Activated CD4-positive, alpha-beta T cell treated with anti-CD3 and anti-CD28 coated beads, Interleukin-2, amount 10 ng/mL, durations not matched to agents 7 days and 5 days (primary cell): Measurements from ENCODE around the gene ATG13. TPM values are rescaled to one million over a fixed set of nuclear protein-coding genes. Genes with fewer than 3 reads are reported as not detected.
"Not testable (repeated sequence)": the region's sequence is repeated elsewhere in the genome, so short reads cannot be mapped to it uniquely, and the experiment has no call there.

ENCODE experiments used
- CTCF ChIA-PET: fragments of 350-600 bp; sonication (Branson Sonifier 250); formaldehyde crosslinking; loops from one replicate; lab custom pipeline; 2021; ENCODE audit warnings: antibody characterized with exemption; lab: Charles Lee
- POLR2A ChIA-PET: fragments of 350-600 bp; sonication (Branson Sonifier 250); formaldehyde crosslinking; loops from one replicate; lab custom pipeline; 2021; ENCODE audit warnings: antibody characterized with exemption; lab: Charles Lee
- DNase-seq: peaks from one replicate; pipeline ENCODE4 v3.0.0-alpha.2; 2020
- H3K27ac Mint-ChIP-seq: one replicate; pipeline ENCODE4 v1.8.0; 2021; ENCODE audit warnings: mild to moderate bottlenecking, moderate library complexity, mixed read lengths
- H3K27me3 Mint-ChIP-seq: one replicate; pipeline ENCODE4 v1.8.0; 2021; ENCODE audit warnings: mixed read lengths
- H3K36me3 Mint-ChIP-seq: one replicate; pipeline ENCODE4 v1.8.0; 2021; ENCODE audit warnings: low read depth, mixed read lengths
- H3K4me1 Mint-ChIP-seq: one replicate; pipeline ENCODE4 v1.8.0; 2021; ENCODE audit warnings: mixed read lengths
- H3K4me3 Mint-ChIP-seq: one replicate; pipeline ENCODE4 v1.8.0; 2021; ENCODE audit warnings: mild to moderate bottlenecking, moderate library complexity, mixed read lengths
- H3K9me3 Mint-ChIP-seq: one replicate; pipeline ENCODE4 v1.8.0; 2021; ENCODE audit warnings: mixed read lengths
- total RNA-seq, 2 experiments: library from RNA; stranded (reverse); gene quantifications; one replicate each; pipeline ENCODE4 v1.2.3, GENCODE V29; 2021

The ATG13 gene
- total RNA-seq: 10 to 100 TPM; 56.8 to 62.1 TPM

DNA sequence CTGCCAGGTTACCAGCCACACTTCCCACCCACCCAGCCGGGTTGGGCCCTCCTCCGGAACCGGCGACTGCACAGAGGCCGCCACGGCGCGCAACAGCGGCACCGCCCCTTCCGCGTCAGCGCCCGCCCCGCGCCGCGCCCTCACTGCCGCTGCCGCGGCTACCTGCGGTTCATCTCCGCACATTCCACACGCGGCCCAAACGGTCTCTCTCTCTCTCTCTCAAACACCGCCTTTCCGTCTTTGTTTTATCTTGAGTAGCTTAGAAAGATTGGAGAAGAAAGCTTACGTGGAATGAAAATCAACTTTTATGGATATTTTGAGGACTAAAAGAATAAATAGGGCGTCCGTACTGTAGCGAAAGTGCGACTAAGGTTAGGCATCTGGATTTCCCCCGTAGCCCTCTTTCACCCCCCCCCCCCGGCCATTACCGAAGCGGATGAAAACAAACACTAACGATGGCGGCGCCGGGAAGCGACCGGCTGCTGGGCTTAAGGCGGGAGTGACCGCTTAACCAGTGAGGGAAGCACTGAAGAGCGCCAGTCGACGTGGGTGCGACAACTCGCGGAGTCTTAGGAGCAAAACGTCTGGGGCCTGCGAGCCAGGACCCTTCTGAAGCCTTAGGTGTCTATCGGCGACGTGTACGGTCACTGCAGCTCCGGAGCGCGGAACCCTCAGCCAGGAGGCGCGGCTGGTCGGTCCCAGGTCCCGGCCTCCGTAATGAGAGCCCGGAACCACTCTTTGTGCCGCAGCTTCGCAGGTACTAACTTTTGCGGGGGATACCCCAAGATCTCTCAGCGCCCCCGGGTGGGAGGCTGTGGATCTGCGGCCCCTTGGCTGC is at the start of gene ATG13, which contains the start of gene HARBI1:
Gene ATG13, plus strand, starts transcription at position 420 of the 838 bp plus-strand sequence. CDS start 26,739 bp downstream, outside the sequence.
Gene HARBI1, minus strand, starts transcription at position 94 of the 838 bp plus-strand sequence. CDS start 990 bp downstream, outside the sequence.
- CTCF ChIA-PET: interaction anchor here (0.5 to 2.6 kb wide), 14 partner anchors 10 to 907 kb away, joined by 3 to 8 read pairs (median 4); partner anchors contain the start of gene AMBRA1

DNA sequence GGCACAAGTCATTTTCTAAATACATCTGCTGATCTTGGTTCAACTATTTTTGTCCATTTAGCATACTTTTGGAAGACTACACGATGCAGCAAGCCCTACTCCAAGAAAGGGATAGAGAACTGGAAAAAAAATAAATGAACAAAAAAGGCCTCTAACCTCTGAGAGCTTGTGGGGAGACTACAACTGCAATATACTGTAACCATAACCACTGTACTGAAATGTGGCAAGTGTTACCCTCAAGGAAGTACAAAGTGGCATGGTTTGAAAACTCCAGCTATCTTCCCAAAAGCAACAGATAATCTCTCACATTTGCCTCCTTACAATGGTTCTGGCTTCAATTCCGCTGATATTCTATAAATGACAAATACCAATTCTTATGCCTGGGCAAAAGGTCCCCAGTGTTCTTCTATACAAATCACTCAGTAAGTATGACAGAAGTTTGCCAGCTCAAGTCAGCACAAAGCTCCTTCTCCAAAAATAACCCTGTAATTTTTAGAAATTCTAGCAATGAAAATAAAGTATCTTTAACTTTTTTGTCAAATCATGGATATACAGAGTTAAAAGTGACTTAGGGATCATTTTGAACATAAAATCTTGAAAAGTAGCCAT is 46.5 kb upstream of the ATG13 start:
- ChIA-PET POLR2A (interaction anchor here (0.6 to 0.7 kb wide), 2 partner anchors 37 to 1002 kb away, joined by 3 read pairs; no protein-coding TSS in a partner anchor), CTCF (interaction anchor here (0.7 to 0.8 kb wide), 3 partner anchors 15 to 55 kb away, joined by 3 read pairs; no protein-coding TSS in a partner anchor)
- peaks cover 11% of the 10 kb centered on the region for H3K36me3 Mint-ChIP-seq
- no peaks in the 10 kb centered on the region for H3K9me3 Mint-ChIP-seq
- no peaks in the 10 kb centered on the region for H3K27me3 Mint-ChIP-seq
- no peak overlapping the region for H3K4me3 Mint-ChIP-seq
- H3K27ac Mint-ChIP-seq: no peak overlapping the region
- H3K4me1 Mint-ChIP-seq: peaks cover 23% of the 10 kb centered on the region
- DNase-seq: no peak

More for the DNA sequence above, at the start of gene ATG13, which contains the start of gene HARBI1:
- peak within 1 kb of the TSS; percentile 89 for H3K4me3 Mint-ChIP-seq
- peak; percentile 93 for DNase-seq
- H3K27ac Mint-ChIP-seq: peak within 1 kb of the TSS; percentile 100
- POLR2A ChIA-PET: interaction anchor here (0.6 to 0.7 kb wide), 3 partner anchors 256 to 1181 kb away, joined by 3 to 4 read pairs (median 3); no protein-coding TSS in a partner anchor
- H3K27me3 Mint-ChIP-seq: no peaks in the 10 kb centered on the region
- peaks cover 46% of the 10 kb centered on the region for H3K4me1 Mint-ChIP-seq
- peaks cover 18% of the 10 kb centered on the region for H3K36me3 Mint-ChIP-seq
- H3K9me3 Mint-ChIP-seq: no peaks in the 10 kb centered on the region

DNA sequence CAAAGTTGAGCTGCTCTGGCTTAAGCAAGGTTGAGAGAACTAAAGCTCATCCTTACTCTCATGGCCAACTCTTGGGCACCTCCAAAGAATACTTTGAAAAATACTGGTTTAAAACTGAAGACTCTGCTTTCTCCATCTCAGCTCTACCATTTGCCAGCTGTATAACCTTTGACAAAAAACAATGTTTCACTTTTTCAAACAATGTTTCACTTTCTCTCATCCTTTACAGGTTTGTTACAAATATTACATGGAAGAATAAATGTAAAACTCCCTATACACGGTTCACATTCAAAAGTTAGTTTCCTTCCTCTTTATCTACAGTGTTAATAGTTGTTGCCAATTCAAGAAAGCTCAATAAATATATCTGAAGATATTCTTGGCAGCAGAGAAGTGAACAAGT is 42.7 kb upstream of the ATG13 start:
- POLR2A ChIA-PET: interaction anchor here (1.1 to 1.2 kb wide), 2 partner anchors 13 to 19 kb away, joined by 5 to 6 read pairs; partner anchors contain the start of gene AMBRA1
- no peaks in the 10 kb centered on the region for H3K27me3 Mint-ChIP-seq
- H3K4me1 Mint-ChIP-seq: peaks cover 31% of the 10 kb centered on the region
- DNase-seq: no peak
- H3K27ac Mint-ChIP-seq: no peak overlapping the region
- H3K36me3 Mint-ChIP-seq: peaks cover 15% of the 10 kb centered on the region
- CTCF ChIA-PET: interaction anchor here (0.6 to 1.3 kb wide), 4 partner anchors 9 to 220 kb away, joined by 3 to 5 read pairs (median 4); no protein-coding TSS in a partner anchor
- no peak overlapping the region for H3K4me3 Mint-ChIP-seq
- H3K9me3 Mint-ChIP-seq: no peaks in the 10 kb centered on the region

DNA sequence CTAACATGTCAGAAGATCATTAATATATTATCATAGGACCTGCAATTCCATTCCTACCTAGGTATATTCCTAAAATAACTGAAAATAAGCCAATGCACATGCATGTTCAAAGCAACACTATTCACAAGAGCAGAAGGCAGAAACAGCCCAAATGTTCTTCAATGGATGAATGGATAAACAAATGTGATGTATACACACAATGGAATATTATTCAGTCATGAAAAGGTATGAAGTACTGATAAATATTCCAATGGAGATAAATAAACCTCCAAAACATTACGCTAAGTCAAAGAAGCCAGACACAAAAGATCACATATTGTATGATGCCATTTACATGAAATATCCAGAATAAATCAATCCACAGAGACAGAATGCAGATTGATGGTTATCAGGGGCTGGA is 40.3 kb upstream of the ATG13 start:
- H3K27me3 Mint-ChIP-seq: no peaks in the 10 kb centered on the region
- H3K4me1 Mint-ChIP-seq: peaks cover 29% of the 10 kb centered on the region
- no peak overlapping the region for H3K4me3 Mint-ChIP-seq
- no peak overlapping the region for H3K27ac Mint-ChIP-seq
- ChIA-PET POLR2A (no interaction called here), CTCF (no interaction called here)
- DNase-seq: no peak
- H3K9me3 Mint-ChIP-seq: no peaks in the 10 kb centered on the region
- peaks cover 23% of the 10 kb centered on the region for H3K36me3 Mint-ChIP-seq

DNA sequence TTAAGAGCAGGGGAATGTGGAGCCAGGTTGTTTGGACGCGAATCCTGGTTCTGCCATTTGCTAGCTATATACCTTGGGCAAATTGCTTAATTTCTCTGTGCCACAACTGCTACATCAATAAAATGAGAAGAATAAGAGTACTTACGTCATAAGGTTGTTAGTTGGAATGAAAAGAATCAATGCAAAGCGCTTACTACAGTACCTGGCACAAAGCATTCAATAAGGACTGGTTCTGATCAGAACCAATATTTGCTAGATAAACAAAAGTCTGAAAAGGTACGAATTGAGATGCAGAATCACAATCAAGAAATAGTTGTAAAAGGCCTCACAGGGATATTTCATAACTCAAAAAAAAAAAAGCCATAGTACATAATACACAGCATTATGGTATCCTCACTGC is 34.8 kb upstream of the ATG13 start:
- Mint-ChIP-seq H3K9me3 (peaks cover 2% of the 10 kb centered on the region), H3K4me1 (peaks cover 11% of the 10 kb centered on the region), H3K27ac (no peak overlapping the region), H3K27me3 (no peaks in the 10 kb centered on the region), H3K4me3 (no peak overlapping the region), H3K36me3 (peaks cover 20% of the 10 kb centered on the region)
- CTCF ChIA-PET: interaction anchor here (1.4 kb wide), 1 partner anchor 35 kb away, joined by 3 read pairs; the partner anchor contains the start of gene ATG13
- POLR2A ChIA-PET: no interaction called here
- DNase-seq: no peak

DNA sequence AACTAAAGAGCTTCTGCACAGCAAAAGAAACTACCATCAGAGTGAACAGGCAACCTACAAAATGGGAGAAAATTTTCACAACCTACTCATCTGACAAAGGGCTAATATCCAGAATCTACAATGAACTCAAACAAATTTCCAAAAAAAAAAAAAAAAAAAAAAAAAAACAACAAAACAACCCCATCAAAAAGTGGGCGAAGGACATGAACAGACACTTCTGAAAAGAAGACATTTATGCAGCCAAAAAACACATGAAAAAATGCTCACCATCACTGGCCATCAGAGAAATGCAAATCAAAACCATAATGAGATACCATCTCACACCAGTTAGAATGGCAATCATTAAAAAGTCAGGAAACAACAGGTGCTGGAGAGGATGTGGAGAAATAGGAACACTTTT is 33.8 kb upstream of the ATG13 start:
- Mint-ChIP-seq H3K36me3 (peaks cover 24% of the 10 kb centered on the region), H3K4me1 (peaks cover 17% of the 10 kb centered on the region)
- CTCF ChIA-PET, H3K9me3 Mint-ChIP-seq, POLR2A ChIA-PET, H3K27me3 Mint-ChIP-seq, H3K27ac Mint-ChIP-seq, H3K4me3 Mint-ChIP-seq, DNase-seq: not testable (repeated sequence)

DNA sequence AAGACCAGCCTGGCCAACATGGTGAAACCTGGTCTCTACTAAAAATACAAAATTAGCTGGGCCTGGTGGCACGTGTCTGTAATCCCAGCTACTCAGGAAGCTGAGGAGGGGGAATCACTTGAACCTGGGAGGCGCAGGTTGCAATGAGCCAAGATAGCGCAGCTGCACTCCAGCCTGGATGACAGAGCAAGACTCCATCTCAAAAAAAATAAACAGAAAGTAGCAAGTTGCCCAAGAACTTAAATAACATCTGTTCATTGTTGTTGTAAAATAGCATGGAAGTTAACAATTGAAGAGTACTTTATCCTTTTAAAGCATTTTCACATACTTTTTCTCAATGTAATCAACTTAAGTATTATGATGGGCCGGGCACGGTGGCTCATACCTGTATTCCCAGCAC is 29.2 kb upstream of the ATG13 start:
- Mint-ChIP-seq H3K9me3 (no peaks in the 10 kb centered on the region), H3K27ac (no peak overlapping the region), H3K4me3 (no peak overlapping the region), H3K27me3 (no peaks in the 10 kb centered on the region), H3K4me1 (peaks cover 40% of the 10 kb centered on the region), H3K36me3 (peaks cover 22% of the 10 kb centered on the region)
- ChIA-PET POLR2A (no interaction called here), CTCF (interaction anchor here (1.1 to 1.2 kb wide), 2 partner anchors 10 to 13 kb away, joined by 3 read pairs; no protein-coding TSS in a partner anchor)
- DNase-seq: no peak

DNA sequence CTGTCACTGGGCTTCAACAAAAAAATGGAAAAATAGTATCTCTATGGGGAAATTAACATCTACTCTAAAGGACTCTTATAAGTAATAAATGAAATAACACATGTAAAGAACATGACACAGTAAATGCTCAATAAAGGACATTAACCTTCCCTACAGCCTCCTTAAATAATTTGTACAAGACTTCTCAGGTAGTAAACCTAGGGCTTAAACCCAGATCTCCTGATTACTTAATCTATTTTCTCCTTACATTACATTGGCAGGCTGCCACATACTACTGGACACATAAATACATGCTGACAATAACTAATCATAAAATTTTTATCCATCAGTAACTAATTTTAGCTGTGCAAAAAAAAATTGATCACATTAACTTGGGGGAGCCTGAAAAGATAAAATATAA is 28.4 kb upstream of the ATG13 start:
- Mint-ChIP-seq H3K9me3 (no peaks in the 10 kb centered on the region), H3K27ac (no peak overlapping the region), H3K27me3 (no peaks in the 10 kb centered on the region), H3K36me3 (peaks cover 24% of the 10 kb centered on the region), H3K4me3 (no peak overlapping the region), H3K4me1 (peaks cover 44% of the 10 kb centered on the region)
- POLR2A ChIA-PET: no interaction called here
- DNase-seq: no peak
- CTCF ChIA-PET: interaction anchor here (1.1 to 1.2 kb wide), 2 partner anchors 9 to 14 kb away, joined by 3 read pairs; no protein-coding TSS in a partner anchor

DNA sequence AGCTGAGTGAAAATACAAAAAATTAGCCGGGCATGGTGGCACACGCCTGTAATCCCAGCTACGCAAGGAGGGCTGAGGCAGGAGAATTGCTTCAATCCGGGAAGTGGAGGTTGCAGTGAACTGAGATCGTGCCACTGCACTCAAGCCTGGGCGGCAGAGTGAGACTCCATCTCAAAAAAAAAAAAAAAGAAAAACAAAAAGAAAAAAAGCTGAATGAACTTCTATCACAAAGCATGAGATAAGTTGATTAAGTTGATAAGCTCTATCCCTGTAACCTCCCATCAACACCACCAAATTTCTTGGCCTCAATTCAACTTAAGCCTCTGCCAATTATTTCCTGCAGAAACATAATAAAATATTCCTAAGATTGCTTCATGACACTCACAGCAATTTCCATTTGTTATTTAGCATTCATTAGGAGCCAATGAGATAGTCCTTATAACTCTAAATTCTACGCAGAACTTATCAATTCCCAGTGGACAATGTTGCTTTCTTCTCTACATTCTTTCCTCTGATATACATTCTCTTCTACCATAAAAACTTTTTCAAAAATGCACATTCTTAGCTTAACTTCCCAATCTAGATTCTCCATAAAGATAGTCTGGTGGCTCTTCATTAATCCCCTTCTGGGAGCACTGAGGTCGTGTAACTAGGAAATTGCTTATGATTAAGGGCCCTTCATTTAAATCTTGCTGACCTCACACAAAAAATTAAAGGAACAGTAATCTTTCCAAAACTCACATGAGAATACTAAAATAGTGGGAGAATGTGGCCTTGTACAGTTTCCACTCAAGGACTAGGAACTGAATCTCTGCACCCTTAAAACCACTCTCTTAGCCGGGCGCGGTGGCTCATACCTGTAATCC is 26.4 kb upstream of the ATG13 start:
- Mint-ChIP-seq H3K4me1 (peaks cover 52% of the 10 kb centered on the region), H3K9me3 (peaks cover 4% of the 10 kb centered on the region), H3K36me3 (peaks cover 27% of the 10 kb centered on the region), H3K4me3 (peak overlapping the region; percentile 19), H3K27ac (no peak overlapping the region), H3K27me3 (no peaks in the 10 kb centered on the region)
- ChIA-PET POLR2A (no interaction called here), CTCF (interaction anchor here (0.5 to 2.3 kb wide), 5 partner anchors 30 to 714 kb away, joined by 3 to 8 read pairs (median 4); no protein-coding TSS in a partner anchor)
- no peak for DNase-seq

DNA sequence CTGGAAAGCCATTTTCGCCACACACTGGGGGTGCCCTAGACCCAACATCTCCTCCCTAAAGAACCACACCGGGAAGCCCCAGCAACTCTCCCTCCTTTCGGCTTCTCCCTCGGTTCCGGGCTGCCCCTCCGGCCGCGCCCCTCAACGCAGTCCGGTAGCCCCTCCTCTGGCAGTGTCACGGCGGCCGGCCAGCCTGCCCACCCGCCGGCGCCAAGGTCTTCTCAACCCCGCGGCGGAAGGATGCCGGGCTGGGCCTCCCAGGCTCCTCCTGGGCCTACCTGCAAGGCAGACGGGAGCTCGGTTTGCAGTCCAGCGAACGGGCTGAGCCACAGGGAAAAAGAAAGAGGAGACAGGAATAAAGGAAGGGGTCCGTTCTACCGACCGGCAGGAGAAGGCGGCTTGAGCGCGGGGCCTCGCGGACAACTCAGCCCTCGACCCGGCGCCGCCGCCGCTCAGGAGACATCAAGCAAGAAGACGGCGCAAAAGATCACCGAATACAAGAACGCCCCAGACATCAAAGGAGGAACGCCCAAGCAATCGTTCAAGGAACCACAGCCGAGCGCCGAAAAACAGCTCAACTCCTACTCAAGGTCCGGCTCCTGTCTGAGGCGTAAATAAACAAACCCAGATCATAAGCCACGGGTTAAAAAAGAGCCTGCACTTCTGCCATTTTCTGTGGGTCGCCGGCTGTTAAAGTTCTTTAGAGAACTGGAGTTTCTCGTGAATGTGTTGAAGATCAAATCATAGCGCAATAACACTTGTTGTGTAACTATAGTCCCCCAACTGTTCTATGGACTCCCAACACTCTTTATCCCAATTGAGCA is 23.6 kb upstream of the ATG13 start, which contains the start of gene AMBRA1:
Gene AMBRA1, minus strand, starts transcription at position 474 of the 824 bp plus-strand sequence. CDS start 45,643 bp downstream, outside the sequence.
- peaks cover 18% of the 10 kb centered on the region for H3K36me3 Mint-ChIP-seq
- peak within 1 kb of the TSS; percentile 92 for H3K27ac Mint-ChIP-seq
- no peaks in the 10 kb centered on the region for H3K27me3 Mint-ChIP-seq
- H3K9me3 Mint-ChIP-seq: peaks cover 4% of the 10 kb centered on the region
- peak; percentile 89 for DNase-seq
- H3K4me1 Mint-ChIP-seq: peaks cover 51% of the 10 kb centered on the region
- peak within 1 kb of the TSS; percentile 91 for H3K4me3 Mint-ChIP-seq
- ChIA-PET CTCF (interaction anchor here (0.8 to 1.2 kb wide), 5 partner anchors 18 to 354 kb away, joined by 3 to 6 read pairs (median 3); no protein-coding TSS in a partner anchor), POLR2A (interaction anchor here (0.6 to 1.0 kb wide), 3 partner anchors 19 to 271 kb away, joined by 4 to 5 read pairs (median 5); no protein-coding TSS in a partner anchor)

DNA sequence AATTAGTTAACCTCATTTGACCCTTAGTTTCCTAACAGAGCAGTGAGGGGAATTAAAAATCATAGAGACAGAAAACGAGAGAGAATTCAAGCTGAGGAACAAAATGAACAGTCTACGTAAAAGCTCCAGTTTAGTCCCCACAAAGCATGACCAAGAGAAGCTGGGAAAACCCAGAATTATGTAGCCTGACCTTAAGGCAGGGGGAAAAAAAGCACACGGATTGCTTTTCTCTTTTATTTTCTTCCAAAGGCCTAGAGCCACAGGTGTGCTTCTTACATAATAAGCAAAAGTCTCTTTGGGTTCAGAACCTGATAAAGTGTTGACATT is 23.0 kb upstream of the ATG13 start:
- Mint-ChIP-seq H3K36me3 (peaks cover 15% of the 10 kb centered on the region), H3K4me1 (peaks cover 45% of the 10 kb centered on the region), H3K27me3 (no peaks in the 10 kb centered on the region), H3K9me3 (peaks cover 4% of the 10 kb centered on the region), H3K4me3 (peak overlapping the region; percentile 91), H3K27ac (peak overlapping the region; percentile 92)
- no peak for DNase-seq
- CTCF ChIA-PET: interaction anchor here (1.0 to 1.2 kb wide), 5 partner anchors 17 to 244 kb away, joined by 3 to 6 read pairs (median 4); no protein-coding TSS in a partner anchor
- POLR2A ChIA-PET: interaction anchor here (0.6 to 1.0 kb wide), 2 partner anchors 20 to 271 kb away, joined by 5 read pairs; no protein-coding TSS in a partner anchor
